Measurements from ENCODE around the gene TNMD. TPM values are rescaled to one million over a fixed set of nuclear protein-coding genes. Genes with fewer than 3 reads are reported as not detected.

TNMD gene
- total RNA-seq, 1 donor from 2014 or later, result not detected

GRCh38 chrX:100593126-100593525 lies 8.4 kb downstream of the TNMD start:
- Mint-ChIP-seq H3K4me1 (no peaks in the 10 kb centered on the region), H3K27ac (ENCODE audit: unreplicated experiment) (no peak overlapping the region), H3K36me3 (ENCODE audit: low read depth) (no peaks in the 10 kb centered on the region), H3K27me3 (ENCODE audit: low read depth) (no peaks in the 10 kb centered on the region), H3K4me3 (no peak overlapping the region), H3K9me3 (peaks cover 3% of the 10 kb centered on the region)
- DNase-seq (ENCODE audit: low read depth, low spot score), result no peak
- TF ChIP-seq, protein P1, sequence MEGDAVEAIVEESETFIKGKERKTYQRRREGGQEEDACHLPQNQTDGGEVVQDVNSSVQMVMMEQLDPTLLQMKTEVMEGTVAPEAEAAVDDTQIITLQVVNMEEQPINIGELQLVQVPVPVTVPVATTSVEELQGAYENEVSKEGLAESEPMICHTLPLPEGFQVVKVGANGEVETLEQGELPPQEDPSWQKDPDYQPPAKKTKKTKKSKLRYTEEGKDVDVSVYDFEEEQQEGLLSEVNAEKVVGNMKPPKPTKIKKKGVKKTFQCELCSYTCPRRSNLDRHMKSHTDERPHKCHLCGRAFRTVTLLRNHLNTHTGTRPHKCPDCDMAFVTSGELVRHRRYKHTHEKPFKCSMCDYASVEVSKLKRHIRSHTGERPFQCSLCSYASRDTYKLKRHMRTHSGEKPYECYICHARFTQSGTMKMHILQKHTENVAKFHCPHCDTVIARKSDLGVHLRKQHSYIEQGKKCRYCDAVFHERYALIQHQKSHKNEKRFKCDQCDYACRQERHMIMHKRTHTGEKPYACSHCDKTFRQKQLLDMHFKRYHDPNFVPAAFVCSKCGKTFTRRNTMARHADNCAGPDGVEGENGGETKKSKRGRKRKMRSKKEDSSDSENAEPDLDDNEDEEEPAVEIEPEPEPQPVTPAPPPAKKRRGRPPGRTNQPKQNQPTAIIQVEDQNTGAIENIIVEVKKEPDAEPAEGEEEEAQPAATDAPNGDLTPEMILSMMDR (conservative IDR thresholded peaks at IDR 0.05), result no peak

GRCh38 chrX:100593581-100593980 lies 8.8 kb downstream of the TNMD start:
- Mint-ChIP-seq H3K9me3 (peaks cover 3% of the 10 kb centered on the region), H3K4me1 (no peaks in the 10 kb centered on the region), H3K27ac (ENCODE audit: unreplicated experiment) (no peak overlapping the region), H3K36me3 (ENCODE audit: low read depth) (no peaks in the 10 kb centered on the region), H3K4me3 (no peak overlapping the region), H3K27me3 (ENCODE audit: low read depth) (no peaks in the 10 kb centered on the region)
- no peak for DNase-seq (ENCODE audit: low read depth, low spot score)
- TF ChIP-seq, protein P1 (conservative IDR thresholded peaks at IDR 0.05), result no peak

GRCh38 chrX:100596601-100597000 lies 11.9 kb downstream of the TNMD start:
- peaks cover 6% of the 10 kb centered on the region for H3K9me3 Mint-ChIP-seq
- TF ChIP-seq, protein P1 (conservative IDR thresholded peaks at IDR 0.05), result no peak
- H3K27me3 Mint-ChIP-seq (ENCODE audit: low read depth), result no peaks in the 10 kb centered on the region
- H3K27ac Mint-ChIP-seq (ENCODE audit: unreplicated experiment), result no peak overlapping the region
- no peak overlapping the region for H3K4me3 Mint-ChIP-seq
- H3K4me1 Mint-ChIP-seq, result no peaks in the 10 kb centered on the region
- no peak for DNase-seq (ENCODE audit: low read depth, low spot score)
- H3K36me3 Mint-ChIP-seq (ENCODE audit: low read depth), result no peaks in the 10 kb centered on the region

DNA sequence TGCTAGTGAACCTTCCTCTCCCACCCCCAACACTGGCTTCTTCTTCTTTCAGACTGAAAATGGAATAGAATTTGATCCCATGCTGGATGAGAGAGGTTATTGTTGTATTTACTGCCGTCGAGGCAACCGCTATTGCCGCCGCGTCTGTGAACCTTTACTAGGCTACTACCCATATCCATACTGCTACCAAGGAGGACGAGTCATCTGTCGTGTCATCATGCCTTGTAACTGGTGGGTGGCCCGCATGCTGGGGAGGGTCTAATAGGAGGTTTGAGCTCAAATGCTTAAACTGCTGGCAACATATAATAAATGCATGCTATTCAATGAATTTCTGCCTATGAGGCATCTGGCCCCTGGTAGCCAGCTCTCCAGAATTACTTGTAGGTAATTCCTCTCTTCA lies 14.7 kb downstream of the TNMD start:
- Mint-ChIP-seq H3K4me3 (no peak overlapping the region), H3K36me3 (ENCODE audit: low read depth) (no peaks in the 10 kb centered on the region), H3K27me3 (ENCODE audit: low read depth) (no peaks in the 10 kb centered on the region), H3K9me3 (peaks cover 3% of the 10 kb centered on the region), H3K27ac (ENCODE audit: unreplicated experiment) (no peak overlapping the region), H3K4me1 (no peaks in the 10 kb centered on the region)
- DNase-seq (ENCODE audit: low read depth, low spot score), result no peak
- TF ChIP-seq, protein P1 (conservative IDR thresholded peaks at IDR 0.05), result no peak

DNA sequence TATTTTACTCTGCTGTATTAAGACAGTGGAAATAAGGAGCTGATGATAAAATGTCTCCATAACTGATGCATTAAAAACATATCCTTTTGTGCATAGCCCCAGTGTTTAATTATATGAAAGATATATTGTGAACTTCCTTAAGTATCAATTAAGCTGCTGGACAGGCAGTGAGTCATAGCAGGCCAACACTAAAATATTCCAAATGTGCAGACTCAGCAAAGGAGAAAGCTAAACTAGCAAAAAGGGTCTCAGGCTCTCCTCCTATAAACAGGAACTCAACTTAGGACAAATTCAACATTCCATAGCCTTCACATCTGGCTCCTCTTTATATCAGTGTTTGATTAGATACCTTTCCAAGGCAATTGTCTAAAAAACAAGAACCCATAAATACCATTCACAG lies 15.6 kb downstream of the TNMD start:
- Mint-ChIP-seq H3K27ac (ENCODE audit: unreplicated experiment) (no peak overlapping the region), H3K4me1 (no peaks in the 10 kb centered on the region), H3K36me3 (ENCODE audit: low read depth) (no peaks in the 10 kb centered on the region), H3K9me3 (peaks cover 5% of the 10 kb centered on the region), H3K4me3 (no peak overlapping the region), H3K27me3 (ENCODE audit: low read depth) (no peaks in the 10 kb centered on the region)
- no peak for DNase-seq (ENCODE audit: low read depth, low spot score)
- TF ChIP-seq, protein P1 (conservative IDR thresholded peaks at IDR 0.05), result no peak

DNA sequence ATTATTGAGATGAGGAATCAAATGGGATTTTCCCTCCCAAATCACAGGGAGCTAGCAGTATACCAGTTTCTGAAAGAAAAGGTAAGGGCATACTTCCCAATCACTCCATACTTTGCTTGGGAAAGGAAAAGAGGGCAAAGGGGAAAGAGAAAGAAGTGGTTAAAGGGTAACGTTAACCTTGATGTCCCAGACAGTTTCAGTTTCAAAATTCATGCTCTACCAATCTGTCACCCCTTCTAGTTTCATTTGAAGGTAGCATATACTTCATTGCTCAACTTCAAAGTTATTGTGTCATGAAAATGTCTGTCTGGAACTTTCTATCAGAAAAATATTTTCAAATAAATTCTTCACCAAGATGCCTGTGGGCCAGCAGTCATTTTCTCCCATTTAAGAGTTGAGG lies 16.0 kb downstream of the TNMD start:
- Mint-ChIP-seq H3K4me3 (no peak overlapping the region), H3K9me3 (peaks cover 5% of the 10 kb centered on the region), H3K36me3 (ENCODE audit: low read depth) (no peaks in the 10 kb centered on the region)

More for the DNA sequence above, 16.0 kb downstream of the TNMD start:
- DNase-seq (ENCODE audit: low read depth, low spot score), result no peak
- TF ChIP-seq, protein P1 (conservative IDR thresholded peaks at IDR 0.05), result no peak
- Mint-ChIP-seq H3K4me1 (no peaks in the 10 kb centered on the region), H3K27ac (ENCODE audit: unreplicated experiment) (no peak overlapping the region), H3K27me3 (ENCODE audit: low read depth) (no peaks in the 10 kb centered on the region)
